Right lobe of liver (tissue), 4 donors: ENCODE data around the gene TTC17.

Experiments
- CTCF ChIP-seq, 4 donors: fragments of 200-600 bp in 3 of 4; fragments of 450-650 bp in 1 of 4; IDR thresholded peaks; one replicate each; pipeline versions ENCODE4 v1.5.1 to v1.8.0; 2016 to 2022; ENCODE audit warnings: antibody characterized with exemption in 4 of 4, mild to moderate bottlenecking in 2 of 4
- POLR2A ChIP-seq: fragments of 450-650 bp; IDR thresholded peaks from one replicate; pipeline ENCODE4 v1.6.1; 2017; ENCODE audit warnings: antibody characterized with exemption, mild to moderate bottlenecking
- donor health status: DM: no; HTN: no; CAD: no.
- donor health status: DM: no; HTN: no; CAD: no.
- donor health status: DM: no; HTN: yes; CAD: no.

DNA sequence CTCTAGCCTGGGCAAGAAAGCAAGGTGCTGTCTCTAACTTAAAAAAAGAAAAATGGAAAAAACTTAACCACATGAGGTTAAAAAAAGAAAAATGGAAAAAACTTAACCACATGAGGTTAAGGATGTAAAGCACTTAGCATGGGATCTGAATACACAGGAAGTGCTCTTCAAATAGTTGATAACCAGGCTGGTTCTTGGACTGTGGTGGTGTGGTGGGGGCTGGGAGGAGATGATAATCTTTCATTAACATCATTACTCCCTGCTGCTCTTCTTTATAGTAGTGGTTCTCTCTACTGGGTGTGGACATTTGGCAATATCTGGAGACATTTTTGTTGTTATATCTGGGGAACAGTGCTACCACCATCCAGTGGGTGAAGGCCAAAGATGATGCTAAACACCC, 88.4 kb downstream of the TTC17 start:
- no peak for TF ChIP-seq CTCF (IDR thresholded peaks at IDR 0.05)
- TF ChIP-seq POLR2A, result no peak
